GM18526 (cell line): Measurements from ENCODE around the gene EEF1A2.

Source experiments
- POLR2A ChIP-seq: IDR thresholded peaks from 3 replicates; pipeline ENCODE4 v1.6.1; 2011; ENCODE audit not compliant: insufficient read length; ENCODE audit errors: extremely low read depth

Gene EEF1A2

DNA sequence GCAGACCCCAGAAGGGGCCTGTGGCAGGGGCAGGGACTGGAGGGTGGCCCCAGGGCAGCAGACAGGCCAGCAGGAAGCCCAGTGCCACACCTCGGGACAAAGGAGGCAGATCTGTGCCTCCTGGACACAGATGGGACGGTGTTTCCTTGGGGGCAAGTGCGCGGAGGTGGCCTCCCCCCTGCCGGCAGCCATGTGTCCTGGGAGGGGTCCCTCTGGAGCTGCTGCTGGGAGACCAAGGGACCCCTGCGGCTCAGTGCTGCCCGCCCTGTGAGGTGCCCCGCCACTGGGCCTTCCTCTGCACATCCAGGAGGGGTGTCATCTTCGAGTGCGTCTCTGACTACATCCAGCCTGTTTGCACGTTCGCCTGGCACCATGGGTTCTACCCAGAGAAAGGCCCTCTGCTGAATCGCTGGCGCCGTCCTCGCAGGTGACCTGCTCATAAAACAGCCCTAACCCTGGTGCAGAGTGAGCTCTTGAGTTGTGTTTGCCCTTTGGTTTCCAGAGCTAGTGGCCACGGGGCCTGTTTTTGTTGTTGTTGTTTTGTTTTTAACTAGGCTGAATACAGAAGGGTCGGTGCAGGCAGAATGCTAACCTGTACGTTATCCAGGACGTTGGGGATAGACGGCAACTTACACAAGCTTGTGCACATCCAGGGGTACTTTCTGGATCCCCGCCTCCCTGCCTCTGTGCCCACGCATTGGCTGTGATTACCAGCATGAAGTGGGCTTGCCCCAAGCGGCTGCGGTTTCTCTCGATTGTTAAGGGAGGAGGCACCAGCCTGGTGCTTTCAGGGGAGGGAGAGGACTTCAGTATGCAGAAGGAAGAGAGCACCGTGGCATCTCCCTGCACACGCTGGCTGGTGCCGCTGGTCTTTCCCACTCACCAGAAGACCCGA, 25.1 kb downstream of the EEF1A2 start:
- TF ChIP-seq POLR2A = no peak

DNA sequence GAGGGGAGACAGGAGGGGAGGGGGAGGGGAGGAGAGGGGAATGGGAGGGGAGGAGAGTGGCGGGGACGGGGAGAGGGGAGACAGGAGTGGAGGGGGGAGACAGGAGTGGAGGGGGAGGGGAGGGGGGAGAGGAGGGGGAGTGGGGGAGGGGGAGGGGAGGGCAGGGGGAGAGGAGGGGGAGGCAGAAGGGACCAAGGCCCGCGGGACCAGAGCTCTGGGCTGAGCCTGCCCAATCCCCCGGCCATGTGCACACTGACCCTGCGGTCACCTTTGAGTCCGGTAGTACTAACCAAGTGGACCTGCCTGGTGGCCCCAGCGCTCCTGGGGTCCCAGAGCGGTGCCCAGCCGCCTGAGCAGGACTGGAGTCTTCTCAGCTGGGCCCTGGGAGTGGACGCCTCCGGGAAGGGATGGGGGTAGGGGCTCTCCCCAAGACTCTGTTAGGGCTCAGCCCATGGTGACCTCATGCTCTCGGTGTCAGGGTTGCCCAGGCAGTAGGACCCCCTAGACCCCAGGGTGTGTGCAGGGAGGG, 26.0 kb downstream of the EEF1A2 start:
- no peak for TF ChIP-seq POLR2A

DNA sequence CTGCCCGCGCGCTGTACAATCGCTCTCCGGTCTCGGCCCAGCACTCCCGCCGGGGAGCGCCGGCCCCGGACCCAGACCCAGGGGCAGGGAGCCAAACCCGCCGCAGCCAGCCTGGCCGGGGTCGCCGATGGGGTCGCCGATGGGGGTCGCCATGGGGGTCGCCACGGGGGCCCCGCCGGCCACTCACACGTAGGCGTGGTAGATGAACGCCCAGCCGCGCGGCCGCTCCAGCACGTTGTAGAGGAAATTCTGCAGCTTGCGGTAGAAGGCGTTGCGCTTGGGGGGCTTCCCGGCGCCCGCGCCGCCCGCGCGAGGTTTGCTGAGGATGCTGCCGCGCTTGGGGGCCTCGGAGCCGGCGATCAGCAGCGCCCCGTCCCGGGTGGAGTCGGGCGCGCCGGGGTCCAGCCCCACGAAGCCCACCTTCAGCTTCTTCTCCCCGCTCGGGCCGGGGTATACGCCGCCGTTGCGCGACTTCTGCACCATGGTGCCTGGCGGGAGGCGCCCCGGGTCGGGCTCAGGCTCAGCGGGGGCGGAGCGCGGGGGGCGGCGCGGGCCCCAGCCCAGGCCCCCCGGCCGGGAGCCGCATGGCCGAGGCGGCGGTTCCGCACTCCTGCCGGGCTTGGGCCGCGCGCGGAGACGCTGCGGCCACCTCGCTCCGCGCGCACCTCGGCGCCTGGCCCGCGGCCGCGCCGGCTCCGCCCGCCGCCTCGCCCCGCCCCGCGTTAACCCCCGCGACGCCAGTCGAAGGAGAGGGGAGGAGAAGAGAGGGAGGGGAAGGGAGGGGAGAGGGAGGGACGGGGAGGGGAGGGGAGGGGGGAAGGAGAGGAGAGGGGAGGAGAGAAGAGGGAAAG, 26.7 kb downstream of the EEF1A2 start, which contains the start of gene KCNQ2:
Gene KCNQ2 (minus strand): TSS at position 675 of the 851 bp plus-strand sequence. CDS start 192 bp downstream, at position 483.
- TF ChIP-seq POLR2A = no peak

DNA sequence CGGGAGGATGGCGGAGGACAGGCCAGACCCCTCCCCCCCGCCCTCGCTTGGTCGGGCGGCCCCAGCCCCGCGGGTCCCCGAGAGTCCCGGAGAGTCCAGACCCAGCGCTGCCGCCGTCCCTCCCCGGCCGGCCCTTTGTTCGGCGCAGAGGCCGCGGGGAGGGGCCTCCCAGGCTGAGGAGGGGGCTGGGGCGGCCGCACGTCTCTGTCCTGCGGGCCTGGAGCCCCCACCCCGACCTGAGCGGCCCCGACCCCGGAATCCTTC, 27.2 kb downstream of the EEF1A2 start:
- no peak for TF ChIP-seq POLR2A

DNA sequence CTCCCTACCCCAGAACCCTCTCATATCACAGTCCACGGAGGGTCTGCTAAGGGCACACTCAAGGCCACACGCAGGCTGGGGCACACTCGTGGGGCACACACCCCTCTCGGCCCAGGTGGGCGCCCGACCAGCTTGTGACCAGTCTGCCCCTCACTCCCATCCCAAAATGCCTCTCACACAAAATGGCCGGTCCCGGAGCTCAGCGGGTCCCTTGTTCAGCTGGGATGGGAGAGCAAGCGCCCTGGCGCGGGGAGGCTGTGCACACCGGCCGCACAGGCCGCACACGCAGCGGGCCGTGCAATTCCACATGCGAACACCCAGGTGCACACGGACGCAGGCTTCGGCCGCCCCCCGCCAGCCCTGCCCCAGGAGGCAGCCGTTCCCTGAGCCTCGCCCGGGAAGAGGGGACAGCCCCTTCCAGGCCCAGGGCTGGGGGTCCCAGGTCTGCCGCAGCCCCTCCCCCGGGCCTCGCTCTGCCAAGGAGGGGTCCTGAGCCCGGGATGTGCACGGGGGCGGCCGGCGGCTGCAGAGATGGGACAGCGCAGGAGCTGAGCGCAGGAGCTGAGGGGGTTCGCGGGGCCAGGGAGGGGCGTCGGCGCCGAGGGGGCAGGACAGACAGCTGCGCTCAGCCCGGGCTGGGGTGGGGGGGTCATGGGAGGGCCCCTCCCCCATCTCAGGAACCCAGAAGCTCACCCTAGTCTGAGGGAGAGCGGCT, 27.7 kb downstream of the EEF1A2 start:
- no peak for TF ChIP-seq POLR2A

DNA sequence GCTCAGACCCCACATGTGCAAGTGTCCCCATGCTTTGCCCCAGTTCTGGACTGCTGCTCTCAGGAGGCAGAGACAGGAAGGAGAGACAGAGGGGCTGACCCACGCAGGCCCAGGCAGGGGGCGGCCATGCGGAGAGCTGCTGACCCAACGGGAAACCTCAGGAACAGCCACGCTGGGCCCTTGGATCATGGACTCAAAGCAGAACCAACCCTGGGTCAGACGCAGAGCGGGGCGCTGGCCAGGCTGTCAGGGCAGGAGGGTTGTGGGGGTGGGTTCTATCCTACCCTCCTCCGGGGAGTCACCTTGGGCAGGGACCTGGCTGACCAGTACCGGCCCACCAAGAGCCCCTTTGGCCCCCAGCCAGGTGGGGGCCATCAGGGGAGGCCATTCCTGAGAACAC, 28.5 kb downstream of the EEF1A2 start:
- TF ChIP-seq POLR2A = no peak

DNA sequence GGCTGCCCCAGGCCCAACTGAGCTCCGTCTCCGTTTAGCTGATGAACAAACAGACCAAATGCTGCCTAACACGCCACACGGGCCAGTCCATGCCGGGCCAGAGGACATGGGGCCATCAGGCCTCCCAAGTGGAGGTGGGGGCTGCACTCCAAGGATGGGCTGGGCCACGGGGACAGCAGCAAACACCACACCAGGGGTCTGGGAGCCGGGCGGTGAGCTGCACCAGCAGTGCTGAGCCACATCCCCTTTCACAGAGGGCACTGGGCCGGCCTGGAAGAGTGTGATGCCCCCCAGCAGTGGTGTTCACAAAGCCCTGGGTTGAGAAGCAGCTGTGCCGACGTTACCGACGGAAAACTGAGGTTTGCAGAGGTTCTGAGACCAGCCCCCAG, 29.2 kb downstream of the EEF1A2 start:
- no peak for TF ChIP-seq POLR2A

DNA sequence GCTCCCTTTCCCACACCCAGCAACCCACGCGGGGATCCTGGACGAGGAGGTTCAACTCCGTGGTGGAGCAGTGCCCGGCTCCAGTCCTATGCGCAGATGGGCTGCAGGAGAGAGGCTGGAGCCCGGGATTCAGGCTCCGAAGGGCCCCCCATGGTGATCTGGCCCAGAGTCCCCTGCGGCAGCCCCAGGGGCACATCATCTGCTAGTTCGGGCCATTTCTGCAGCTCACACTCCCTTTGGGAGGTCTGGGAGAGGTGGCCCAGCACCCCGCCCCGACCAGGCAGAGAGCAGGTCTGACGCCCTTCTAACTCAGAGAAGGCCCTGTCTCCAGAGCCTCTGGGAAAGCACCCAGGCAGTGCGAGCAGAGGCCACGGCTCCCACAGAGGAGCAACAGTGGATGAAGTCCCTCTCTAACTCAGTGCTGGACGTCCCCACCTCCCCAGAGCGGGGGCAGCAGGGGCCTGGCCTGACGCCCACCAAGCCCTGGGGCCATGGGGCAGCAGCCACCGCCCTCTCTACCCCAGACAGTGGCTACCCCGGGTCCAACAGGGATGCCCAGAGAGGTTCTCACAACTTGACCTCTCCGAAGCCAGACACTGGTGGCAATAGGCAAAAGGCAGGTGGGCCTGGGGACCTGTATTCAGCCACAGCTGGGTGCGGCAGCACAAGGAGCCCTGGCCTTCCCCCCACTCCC, 29.7 kb downstream of the EEF1A2 start:
- TF ChIP-seq POLR2A = no peak

DNA sequence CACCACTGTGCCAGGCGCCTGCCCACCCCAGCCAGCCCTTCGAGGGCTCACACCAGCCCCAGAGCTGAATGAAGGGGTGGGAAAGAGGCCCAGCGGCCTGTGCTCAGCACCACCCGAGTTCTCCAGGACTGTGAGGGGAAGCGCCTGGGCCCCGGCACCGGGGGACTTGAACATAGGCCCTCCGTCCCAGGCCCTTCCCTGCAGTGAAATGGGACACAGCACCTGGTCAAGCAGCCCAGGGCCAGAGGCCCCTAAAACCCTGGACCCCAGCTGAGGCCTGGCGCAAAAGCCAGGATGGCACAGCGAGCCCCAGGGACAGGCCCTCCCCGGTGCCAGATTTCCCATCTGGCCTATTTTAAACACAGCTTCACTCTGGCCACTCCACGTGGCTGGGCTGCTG, 30.5 kb downstream of the EEF1A2 start:
- TF ChIP-seq POLR2A = no peak

DNA sequence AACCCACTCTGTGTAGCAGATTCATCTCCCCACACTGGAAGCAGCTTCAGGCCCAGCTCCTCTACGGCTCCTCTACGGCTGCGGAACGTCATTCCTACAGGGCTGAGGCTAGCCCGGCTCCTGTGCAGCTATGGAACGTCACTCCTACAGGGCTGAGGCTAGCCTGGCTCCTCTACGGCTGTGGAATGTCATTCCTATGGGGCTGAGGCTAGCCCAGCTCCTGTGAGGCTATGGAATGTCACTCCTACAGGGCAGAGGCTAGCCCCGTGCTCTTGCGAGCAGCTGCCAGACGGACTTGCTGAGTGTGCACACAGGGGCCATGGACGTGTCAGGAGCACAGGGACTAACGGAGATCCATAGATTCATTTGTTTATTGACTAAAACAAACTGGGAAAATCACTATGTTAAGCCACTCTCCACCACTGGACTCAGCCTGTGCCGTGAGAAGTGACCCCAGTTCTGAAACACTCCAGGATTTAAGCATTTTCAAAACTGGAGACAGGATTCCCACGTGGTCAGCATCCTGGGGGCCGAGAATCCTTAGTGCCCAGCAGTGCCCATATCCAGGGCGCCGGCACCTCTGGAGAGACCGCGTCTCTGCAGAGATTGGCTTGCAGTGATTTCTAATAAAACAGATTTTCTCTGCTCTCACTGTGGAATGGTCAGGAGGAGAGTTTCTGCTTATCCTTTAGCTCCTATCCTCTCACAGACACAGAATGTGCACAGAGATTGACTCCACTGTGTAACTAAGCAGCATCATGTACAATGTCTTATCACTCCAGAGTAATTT, 31.4 kb downstream of the EEF1A2 start:
- TF ChIP-seq POLR2A = no peak

DNA sequence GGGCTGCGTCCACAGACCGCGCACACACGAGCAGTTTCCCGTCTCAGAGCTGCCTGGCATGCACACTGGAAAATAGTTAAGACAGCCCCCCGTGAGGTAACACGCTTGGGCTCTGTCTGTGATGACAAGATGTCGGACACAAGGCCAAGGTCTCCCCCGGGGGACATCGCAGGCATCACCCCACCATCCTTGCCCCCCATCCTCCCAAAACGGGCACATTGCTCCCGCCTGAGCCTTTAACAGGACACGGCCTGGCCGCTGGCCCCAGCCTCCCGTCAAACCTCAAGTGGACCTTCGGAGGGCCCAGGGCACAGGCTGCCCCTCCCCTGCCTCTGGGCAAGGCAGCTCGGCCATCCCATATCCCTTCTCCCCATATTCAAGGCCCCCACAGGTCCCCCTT, 32.0 kb downstream of the EEF1A2 start:
- no peak for TF ChIP-seq POLR2A

DNA sequence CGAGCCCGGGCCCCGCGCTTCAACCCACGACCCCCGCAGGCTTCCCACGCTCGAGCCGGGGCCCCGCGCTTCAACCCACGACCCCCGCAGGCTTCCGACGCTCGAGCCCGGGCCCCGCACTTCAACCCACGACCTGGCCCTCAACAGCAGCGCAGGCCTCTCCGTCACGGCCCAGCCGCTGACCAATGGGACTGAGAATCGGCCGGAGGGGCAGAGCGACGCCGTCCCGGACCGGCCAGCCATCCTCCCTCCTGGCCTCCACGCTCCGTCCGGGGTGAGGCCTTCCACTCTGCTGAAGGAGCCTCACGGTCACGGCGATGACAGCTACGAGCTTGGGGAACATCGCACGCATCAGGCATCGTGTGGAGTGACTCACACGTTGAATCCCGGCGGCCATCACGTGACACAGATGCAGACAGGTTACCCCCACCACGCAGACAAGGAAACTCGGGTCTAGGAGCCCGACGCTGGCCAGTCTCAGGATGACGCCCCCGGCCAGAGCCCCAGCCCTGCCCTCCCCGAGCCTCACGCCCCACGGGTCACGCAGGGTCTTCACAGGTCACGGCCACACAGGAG, 32.5 kb downstream of the EEF1A2 start:
- no peak for TF ChIP-seq POLR2A

DNA sequence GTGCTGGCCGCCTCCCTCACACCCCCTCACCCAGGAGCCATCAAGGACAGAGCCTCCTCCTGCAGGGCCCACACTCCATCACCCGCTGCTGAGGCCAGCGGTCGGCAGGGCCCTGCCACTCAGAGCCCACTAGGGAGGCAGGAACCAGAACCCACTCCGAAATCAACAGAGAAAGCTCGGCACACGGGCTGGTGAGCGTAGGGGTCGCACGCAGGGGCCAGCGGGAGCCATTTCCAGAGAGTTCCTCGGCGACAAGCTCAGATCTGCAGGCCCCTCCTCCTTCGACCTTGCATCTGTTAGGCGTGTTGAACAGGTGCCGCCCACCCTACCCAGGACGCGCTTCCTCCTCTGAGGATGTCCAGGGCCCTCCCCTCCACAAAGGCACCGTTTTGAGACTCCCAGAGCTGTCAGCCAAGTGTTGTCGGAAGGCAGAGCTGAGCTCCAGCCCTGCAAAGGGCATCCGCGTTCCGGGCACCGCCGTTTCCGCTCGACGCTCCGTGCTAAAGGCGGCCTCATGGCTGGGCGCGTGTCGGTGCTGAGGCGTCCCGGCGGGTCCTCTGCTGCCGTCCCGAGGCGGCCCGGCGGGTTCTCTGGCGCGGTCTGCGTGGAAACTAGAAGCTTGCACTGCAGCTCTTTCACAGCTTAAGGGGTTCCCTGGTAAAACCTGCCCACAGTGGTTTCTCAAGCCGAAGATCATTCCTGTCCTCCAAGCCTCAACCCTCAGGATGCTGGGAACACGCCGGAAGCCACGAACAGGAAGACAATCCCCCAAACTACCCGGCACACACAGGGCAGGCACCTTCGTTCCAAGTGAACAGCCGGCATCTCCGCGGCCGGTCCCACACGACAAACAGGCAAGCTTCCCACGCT, 33.3 kb downstream of the EEF1A2 start:
- no peak for TF ChIP-seq POLR2A
